NCI-H510A (cell line): ENCODE data around the gene DPYD.

Experiments
- DNase-seq: peaks from one replicate; lab custom pipeline; 2025; lab: John Stamatoyannopoulos, UW

DPYD gene

DNA sequence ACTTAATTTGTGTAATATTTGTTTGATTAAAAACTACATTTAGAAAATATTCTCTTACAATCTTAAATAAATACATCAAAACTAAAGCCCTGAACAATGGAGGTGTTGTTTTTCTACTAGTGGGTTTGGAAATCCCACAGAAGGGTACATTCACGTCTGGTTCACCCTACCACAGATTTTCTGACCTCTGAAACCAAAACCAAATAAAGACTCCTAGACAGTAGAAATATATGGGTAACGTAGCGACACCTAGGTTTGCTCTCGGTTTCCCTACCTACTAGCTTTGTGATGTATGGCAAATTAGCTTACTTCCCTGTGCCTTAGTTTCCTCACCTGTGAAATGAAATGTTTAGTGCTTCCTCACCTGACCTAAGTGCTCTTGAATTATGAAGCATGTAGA lies 312.6 kb downstream of the DPYD start:
- no peak for DNase-seq

DNA sequence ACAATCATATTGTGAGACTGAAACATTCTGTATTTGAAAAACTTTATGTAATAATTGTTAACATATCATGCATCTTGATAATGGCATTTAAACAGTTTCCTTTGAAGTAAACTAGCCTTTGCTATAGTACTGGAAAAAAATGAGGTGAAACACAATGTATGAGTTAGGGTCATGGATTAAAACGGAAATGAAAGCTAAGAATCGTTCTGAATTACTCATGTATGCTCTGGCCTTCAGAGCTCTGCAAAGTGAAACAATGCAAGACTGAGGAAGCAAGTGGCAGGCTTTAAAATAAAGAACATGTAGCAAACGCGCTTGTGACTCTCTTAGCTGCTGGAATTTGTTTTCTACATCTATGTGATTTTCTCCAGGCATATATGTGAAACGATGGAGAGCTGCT lies 317.1 kb downstream of the DPYD start:
- no peak for DNase-seq

DNA sequence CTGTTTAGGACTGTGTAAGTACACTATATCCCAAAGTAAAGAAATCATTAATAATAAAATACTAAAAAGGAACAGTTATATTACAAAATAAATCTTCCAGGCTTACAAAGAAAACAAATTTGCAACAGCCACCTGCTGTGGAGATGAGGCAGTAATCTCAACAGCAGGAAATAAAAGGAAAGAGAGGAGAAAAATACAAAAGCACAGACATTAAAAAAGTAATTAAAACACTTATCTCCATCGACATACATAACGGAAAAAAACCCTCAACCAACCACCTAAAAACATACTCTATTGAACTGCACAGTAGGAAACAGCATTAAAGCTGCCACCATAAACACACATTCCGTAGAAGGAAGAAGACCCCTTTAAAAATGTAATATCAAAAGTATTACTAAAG lies 317.6 kb downstream of the DPYD start:
- no peak for DNase-seq

DNA sequence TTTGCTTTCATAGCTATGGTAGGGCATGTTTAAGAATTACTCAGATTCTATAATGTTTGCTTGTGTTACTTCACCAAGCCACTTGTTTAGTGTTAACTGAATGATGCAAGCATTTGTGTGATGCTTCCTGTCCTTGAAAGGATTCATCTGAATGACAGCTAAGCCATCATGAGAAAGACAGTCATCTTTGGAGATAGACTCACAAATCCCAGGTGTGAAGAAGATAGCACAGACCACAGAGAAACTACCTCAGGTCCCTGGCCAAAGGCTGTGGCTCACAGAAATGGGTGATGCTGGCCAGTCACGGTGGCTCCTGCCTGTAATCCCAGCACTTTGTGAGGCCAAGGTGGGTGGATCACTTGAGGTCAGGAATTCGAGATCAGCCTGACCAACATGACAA lies 321.4 kb downstream of the DPYD start:
- no peak for DNase-seq

DNA sequence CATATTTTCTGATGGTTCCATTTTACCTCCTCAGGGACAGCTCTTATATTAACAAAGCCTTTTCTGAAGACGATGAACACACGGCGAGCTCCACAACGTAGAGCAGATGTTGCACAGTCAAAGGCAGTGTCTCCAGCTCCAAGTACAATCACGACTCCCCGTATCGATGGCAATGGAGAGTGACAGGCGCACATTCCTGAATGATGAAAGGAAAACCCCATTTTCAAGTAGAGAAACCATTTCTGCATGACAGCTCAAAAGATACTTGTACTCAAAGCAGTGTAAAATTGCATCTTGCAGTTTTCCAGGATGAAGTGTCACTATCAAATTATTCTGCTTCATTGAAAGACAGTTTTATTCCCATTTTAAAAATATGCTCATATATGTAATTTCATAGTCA lies 327.6 kb downstream of the DPYD start:
- no peak for DNase-seq

DNA sequence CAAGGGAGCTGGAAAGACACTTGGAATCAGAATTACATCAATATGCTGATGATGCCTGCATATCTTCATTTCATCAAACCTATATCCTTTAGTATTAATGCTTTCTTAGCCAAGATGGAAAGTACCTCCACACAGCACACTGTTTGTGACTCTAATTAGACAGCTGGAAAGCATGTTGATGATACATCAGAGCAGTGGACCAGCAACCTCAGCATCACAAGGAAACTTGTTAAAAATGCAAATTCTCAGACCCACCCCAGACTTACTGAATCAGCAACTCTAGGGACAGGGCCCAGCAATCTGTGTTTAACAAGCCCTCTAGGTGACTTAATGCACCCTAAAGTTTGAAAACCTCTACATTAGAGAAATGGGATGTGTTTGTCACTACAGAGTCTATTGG lies 332.1 kb downstream of the DPYD start:
- no peak for DNase-seq

DNA sequence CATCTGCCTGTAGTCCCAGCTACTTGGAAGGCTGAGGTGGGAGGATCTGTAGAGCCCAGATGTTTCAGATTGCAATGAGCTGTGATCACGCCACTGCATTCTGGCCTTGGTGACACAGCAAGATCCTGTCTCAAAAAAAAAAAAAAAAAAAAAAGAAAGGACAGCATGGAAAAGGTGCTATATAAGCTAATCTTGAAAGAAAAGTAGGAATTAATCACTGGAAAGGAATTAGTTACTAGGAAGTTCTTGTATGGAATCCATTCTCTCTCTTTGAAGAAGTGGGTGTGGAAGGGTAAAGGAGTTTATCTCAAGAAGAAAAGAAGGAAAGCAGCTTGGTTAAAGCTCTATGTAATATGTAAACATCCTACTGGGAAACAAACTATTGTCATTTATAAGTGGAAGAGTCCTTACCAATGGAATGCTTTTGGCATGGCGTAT lies 339.2 kb downstream of the DPYD start:
- no peak for DNase-seq

DNA sequence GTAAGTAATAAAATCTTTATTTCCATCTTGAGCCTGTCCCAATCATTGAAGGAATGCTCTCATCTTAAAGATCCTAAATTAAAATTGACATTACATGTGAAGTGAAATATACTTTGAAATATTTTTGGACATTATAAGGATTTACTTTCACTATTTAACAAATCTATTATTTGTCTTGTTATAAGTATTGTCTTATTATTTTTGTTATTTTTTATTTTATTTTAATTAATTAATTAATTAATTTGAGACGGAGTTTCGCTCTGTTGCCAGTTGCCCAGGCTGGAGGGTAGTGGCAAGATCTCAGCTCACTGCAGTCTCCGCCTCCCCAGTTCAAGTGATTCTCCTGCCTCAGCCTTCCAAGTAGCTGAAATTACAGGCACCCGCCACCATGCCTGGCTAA lies 343.2 kb downstream of the DPYD start:
- no peak for DNase-seq

DNA sequence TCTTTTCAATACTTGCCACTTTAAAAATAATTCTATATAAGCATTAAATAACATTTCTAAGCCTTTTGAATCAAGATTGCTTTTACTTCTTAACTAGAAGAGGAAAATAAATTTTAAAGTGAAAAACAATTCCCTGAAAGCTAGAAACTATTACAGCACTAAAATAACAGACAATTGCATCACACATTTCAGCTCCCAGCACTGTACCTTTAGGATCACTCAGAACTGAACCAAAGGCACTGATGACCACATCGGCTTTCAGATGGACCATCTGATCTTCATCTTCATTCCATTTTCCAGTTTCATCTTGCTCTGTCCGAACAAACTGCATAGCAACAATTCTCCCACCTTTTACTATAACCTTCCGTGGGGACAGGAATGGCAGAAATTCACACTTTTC lies 347.3 kb downstream of the DPYD start:
- no peak for DNase-seq

DNA sequence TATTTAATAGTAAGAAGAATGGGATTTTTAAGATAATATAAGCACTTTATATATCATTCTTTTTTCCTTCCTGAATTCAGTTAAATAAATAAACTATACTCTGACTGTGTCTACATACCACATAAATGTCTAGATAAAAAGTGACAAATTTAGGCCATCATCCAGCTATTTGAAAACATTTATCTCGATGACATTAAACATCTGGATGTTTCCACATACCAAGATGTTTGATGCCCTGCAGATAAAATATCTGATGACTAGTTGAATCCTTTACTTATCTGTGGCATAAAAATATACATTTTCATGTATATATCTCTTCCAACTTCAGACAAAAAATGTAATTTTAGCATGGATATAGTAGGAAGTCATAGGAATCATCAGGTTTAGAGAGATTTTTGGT lies 348.3 kb downstream of the DPYD start:
- DNase-seq = no peak

DNA sequence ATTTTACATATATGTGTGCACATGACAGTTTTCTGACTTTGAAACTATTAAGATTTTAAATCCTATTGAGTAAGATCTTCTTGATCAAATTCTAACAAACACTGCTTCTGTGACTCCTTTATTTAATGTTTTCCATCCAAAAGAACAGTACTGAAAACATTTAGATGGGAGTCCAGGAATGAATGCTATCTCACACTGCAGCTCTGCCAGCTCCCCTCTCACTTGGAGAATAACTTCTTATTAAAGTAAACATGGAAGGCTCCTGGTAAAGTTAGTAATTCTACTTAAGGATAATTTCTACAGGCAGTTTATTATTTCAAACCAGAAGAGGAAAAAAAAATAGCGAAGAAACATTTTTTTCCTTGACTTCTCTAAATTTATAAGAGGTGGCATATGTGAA lies 349.1 kb downstream of the DPYD start:
- DNase-seq = no peak

DNA sequence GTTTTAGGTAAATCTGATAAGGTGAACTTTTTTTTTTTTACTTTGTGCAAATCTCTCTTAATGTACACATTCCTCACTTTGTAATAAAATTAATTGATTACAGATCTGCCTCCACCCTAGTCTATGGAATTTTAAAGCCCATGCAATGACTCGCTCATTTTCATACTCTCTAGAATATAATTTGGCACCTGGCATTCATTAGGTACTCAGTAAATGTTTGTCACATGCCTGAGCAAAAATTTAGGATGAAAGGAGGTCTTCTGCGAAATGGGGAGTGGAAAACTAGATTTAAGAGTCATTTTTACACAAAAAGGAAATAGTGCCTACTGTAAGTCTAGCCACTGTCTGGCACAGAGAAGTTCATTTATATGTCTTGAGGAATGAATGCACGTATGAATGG lies 350.1 kb downstream of the DPYD start:
- no peak for DNase-seq

DNA sequence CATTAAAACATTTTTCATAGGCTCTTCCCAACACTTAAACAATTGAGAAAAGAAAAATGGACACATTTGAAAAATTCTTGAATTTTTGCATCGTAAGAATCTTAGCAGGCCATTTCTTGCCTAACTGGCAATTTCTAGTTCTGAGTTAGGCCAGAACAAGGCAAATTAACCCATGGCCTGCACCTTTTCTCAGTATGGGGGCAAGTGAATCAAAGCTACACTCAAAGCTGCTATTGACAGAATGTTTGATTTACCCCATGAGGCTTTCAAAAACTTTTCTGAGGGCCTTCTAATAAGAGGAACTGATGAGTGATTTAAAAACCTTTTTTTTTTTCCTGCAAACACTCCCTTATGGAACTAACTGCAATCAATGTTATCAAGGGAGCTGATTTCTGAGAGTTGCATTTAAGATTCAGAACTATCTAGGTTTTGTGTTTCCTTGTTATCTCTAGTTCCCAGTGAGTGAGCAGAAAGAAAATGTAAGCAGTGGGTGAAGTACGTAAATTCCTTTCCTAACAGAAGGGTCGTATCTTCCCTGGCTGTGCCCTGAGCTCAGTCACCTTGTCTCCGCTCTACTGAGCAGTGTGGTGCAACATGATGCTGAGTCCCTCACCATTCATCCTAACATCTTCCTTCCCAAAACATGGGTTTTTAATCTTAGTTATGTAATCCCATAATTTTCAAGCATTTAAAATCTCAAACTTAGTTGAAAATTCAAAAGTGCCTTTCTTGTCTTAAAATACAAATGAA lies 353.7 kb downstream of the DPYD start:
- DNase-seq = no peak

DNA sequence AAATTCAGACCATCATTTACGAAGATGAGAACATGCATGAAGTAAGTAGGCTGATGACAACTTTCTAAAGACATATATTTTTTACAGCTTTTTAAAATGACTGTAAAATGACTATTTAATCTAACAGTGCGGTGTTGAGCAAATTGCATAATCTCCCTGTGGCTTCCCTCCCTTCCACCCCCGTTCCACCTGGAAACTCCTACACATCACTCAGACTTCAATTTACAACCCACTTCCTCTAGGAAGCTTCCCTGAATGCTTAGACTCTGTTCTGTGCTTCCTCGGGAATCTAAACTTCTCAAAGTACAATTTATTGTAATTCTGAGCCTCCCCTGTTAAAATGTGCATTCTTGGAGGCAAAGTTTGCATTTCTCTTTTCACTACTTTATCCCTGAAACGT lies 354.9 kb downstream of the DPYD start:
- DNase-seq = no peak

DNA sequence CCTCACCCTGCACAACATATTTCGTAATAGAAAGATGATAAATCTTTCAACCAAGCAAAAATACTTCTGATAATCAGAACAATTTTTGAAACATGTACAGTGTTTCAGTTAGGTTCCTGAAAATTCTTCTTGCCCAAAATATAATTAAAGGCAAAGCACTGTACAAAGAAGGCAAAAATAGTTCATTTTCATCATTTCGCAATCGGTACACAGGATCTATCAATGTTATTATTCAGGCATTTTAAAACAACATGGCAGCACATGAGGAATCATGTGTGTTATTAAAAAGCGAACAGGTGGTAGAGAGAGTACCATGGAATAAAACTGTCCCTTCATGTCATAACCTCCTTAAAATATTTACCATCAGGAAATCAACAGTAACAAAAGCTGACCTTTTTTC lies 356.9 kb downstream of the DPYD start:
- DNase-seq = no peak

DNA sequence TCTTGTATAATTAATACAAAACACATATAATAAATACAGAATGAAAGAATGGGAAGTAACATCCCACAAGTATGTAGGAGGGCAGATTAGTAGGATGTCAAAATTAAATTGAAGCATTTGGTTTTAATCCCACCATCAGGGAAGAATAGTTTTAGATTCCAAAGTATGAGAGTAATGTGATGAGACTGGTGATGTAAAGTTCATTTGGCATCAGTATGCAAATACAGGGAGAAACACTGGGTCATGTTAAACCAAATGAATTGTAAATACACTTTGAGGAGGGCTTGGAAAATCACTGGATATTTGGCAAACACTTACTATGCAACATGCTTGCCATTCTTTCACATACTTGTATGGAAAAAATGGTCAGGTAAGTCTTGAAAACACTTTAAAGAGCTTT lies 358.8 kb downstream of the DPYD start:
- no peak for DNase-seq

DNA sequence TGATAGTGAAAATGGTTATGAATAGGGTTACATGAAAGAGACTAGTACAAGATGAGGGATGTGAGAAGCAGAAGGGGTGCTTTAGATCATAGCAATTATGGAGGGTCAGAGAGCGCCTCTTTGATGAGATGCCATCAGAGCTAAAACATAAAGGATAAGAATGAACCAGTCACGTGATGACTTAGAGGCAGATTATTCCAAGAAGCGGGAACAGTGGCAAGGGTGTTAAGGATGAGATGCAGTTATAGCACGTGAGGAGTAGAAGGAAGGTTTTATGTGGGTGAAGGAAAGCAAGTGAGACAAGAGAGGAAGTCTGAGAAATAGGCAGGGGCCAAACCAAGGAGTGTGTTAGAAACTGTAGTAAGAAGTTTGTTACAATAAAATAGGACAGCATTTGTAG lies 360.1 kb downstream of the DPYD start:
- DNase-seq = no peak

DNA sequence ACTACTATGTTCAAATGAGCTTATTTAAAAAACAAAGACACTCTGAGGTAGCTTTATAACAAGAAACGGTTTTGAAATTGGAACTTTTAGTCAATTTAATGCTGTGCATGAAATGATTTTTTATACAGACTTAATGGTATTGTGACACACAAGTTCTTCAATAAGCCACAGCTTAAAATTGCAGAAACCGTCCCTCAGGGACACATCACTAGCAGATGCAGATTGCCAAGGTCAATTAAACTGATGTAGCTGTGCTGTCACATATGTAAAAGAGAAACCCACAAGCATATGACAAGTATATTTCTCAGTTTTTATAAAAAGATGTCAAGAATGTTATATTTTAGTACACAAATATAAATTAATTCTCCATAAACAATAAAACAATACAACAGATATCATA lies 366.9 kb downstream of the DPYD start:
- no peak for DNase-seq

DNA sequence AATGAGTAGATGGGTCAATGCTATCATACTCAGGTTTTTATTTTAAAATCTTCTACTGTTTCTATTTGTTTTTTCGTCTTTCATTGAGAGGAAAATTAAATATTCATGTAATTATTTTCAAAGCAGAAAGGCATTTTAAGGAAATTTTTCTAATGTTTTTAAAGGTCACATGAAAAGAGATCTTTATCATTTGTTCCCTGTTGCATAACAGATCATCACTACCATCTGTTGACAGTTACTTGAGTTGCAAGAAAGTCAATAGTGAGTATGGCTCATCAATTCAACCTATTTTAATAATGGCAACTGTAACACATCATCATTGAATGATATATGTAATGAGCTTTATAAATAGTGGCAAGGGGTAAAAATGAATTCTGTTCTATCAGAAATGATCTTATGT lies 369.7 kb downstream of the DPYD start:
- DNase-seq = no peak

DNA sequence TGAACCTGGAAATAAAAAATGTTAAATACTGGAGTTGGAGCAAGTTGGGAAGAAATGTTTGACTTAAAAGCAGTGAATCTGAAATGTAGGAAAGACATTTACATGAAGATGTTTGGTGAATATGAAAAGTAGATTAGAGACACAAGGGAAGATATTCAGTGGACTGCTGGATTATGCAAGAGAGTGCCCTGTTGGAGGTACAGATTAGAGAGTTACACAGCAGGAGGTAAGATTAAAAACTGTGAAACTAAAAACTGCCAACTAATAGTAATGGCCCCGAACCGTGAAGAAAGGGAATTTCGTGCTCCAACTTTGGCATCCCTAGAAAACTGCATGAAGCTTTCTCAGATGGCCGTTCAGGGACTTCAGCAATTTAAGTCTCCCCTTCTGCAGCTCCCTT lies 375.4 kb downstream of the DPYD start:
- DNase-seq = no peak

DNA sequence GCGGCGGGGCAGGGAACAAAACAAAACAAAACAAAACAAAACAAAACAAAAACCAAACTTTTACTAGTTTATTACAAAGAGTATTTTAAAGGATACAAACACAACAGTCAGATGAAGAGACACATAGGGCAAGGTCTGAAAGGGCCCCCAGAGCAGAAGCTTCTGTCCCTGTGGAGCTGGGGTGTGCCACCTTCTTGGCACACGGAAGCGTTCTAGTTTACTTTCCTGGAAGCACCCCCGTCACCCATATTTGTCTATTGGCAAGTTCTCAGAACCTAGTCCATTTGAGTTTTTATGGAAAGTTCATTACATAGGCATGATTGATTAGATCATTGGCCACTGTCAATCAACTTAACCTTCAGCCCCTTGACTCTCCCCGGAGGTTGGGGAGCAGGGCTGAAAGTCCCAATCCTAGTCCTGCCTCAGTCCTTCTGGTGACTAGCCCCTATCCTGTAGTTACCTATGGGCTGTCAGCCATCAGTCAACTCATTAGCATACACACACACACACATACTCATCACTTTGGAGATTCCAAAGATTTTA lies 380.4 kb downstream of the DPYD start:
- no peak for DNase-seq

DNA sequence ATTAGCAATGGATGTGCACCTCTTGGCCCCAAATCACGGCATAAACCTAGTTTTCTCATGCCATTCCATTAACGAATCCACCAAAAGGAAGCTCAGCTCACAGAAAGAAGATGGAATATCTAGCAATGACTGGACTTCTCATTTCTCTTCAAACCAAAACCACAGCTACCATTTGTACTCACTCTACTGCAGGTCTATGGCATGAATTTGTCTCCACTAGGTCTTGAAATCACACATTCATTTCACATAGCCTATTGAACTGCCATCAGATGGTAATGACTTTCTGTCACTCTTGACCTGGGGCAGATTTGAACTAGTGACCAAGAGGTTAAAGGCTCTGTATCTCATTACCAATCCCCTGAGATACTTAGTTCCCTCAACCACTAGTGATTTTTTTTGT lies 382.7 kb downstream of the DPYD start:
- DNase-seq = no peak

DNA sequence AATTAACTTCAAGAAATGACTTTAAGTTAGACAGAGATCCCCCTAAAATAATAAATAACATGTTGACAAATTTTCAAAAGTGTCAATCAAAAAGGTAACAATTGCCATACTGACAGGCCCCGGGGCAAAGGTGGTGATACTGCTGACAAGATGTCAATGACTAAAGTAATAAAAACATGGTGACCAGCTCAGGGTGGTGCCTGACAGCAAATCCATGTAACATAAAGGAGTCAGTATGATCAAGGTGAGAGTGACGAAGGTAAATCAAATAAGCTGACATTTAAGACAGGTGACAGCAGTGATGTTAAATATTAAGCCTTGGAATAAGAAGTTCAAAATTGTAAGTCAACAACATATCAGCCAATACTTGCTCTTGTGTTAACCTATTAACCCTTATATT lies 387.5 kb downstream of the DPYD start:
- DNase-seq = no peak

DNA sequence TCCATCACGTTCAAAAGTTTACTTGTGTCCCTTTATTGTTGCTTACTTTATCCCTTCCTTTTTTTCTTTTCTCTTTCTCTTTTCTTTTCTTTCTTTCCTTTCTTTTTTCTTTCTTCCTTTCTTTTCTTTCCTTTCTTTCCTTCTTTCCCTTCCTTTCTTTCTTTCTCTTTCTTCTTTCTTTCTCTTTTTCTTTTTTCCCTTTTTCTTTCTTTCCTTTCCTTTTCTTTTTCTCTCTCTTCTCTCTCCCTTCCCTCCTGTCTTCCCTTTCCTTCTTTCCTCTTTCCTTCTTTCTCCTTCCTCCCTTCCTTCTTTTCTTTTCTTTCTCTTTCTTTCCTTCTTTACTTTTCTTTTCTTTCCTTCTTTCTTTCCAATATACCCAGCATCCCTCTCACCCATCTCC lies 391.2 kb downstream of the DPYD start:
- no peak for DNase-seq
